GM19468 (cell line): ENCODE data around the gene HELZ.
"Not testable (repeated sequence)": the region's sequence is repeated elsewhere in the genome, so short reads cannot be mapped to it uniquely, and the experiment has no call there.

Experiments used
- ATAC-seq: cut with Tn5 transposase; IDR thresholded peaks from one replicate; pipeline ENCODE4 v1.9.1; 2021; ENCODE audit warnings: mild to moderate bottlenecking, moderate library complexity, moderate number of reproducible peaks; ENCODE audit not compliant: unreplicated experiment; ENCODE audit errors: extremely low read depth

Gene HELZ

GRCh38 chr17:67271187-67271586 is 26.2 kb upstream of the HELZ start:
- not testable (repeated sequence) for ATAC-seq

GRCh38 chr17:67270416-67270815 is 25.4 kb upstream of the HELZ start:
- ATAC-seq, result no peak

GRCh38 chr17:67266496-67266895 is 21.5 kb upstream of the HELZ start:
- no peak for ATAC-seq

- no peak for ATAC-seq
Measured at GRCh38 chr17:67265436-67266019, 20.5 kb upstream of the HELZ start.

- no peak for ATAC-seq
Measured at GRCh38 chr17:67262435-67263117, 17.6 kb upstream of the HELZ start.

- no peak for ATAC-seq
Measured at GRCh38 chr17:67260170-67260987, 15.4 kb upstream of the HELZ start.

- ATAC-seq, result no peak
Measured at GRCh38 chr17:67258821-67259468, 13.9 kb upstream of the HELZ start.

- ATAC-seq, result no peak
Measured at GRCh38 chr17:67256075-67256732, 11.2 kb upstream of the HELZ start.

GRCh38 chr17:67253384-67253783 is 8.4 kb upstream of the HELZ start:
- no peak for ATAC-seq

- not testable (repeated sequence) for ATAC-seq
Measured at GRCh38 chr17:67251586-67251985, 6.6 kb upstream of the HELZ start.

- ATAC-seq, result no peak
Measured at GRCh38 chr17:67248291-67248690, 3.3 kb upstream of the HELZ start.

GRCh38 chr17:67247416-67247900 is 2.5 kb upstream of the HELZ start:
- no peak for ATAC-seq

- ATAC-seq, result peak; percentile 63
Measured at GRCh38 chr17:67246653-67247415, 1.8 kb upstream of the HELZ start.

GRCh38 chr17:67246403-67246652 is 1.3 kb upstream of the HELZ start:
- ATAC-seq, result no peak

- no peak for ATAC-seq
Measured at GRCh38 chr17:67245694-67246402, 852 bp upstream of the HELZ start.

GRCh38 chr17:67244431-67245072 is 444 bp downstream of the HELZ start:
- ATAC-seq, result no peak

GRCh38 chr17:67243284-67243683 is 1.7 kb downstream of the HELZ start:
- no peak for ATAC-seq

- ATAC-seq, result no peak
Measured at GRCh38 chr17:67241719-67242341, 3.2 kb downstream of the HELZ start.
